NCI-H146 treated with DMSO at 0.1 percent for 48 hours (cell line): ENCODE measurements around the gene MERTK.
"Not testable (repeated sequence)": the region's sequence is repeated elsewhere in the genome, so short reads cannot be mapped to it uniquely, and the experiment has no call there.

Source experiments
- DNase-seq: peaks from one replicate; lab custom pipeline; 2025; ENCODE audit not compliant: unreplicated experiment; lab: John Stamatoyannopoulos, UW

The MERTK gene

GRCh38 chr2:112039556-112039955 lies 141.1 kb downstream of the MERTK start:
- DNase-seq, result not testable (repeated sequence)

- DNase-seq, result not testable (repeated sequence)
Measured at GRCh38 chr2:112040066-112040465, 141.7 kb downstream of the MERTK start.

GRCh38 chr2:112041460-112041859 lies 143.1 kb downstream of the MERTK start:
- DNase-seq, result not testable (repeated sequence)

- DNase-seq, result no peak
Measured at GRCh38 chr2:112045446-112046014, 147.1 kb downstream of the MERTK start.

- DNase-seq, result no peak
Measured at GRCh38 chr2:112046231-112046630, 147.8 kb downstream of the MERTK start.

GRCh38 chr2:112047537-112048235 lies 149.3 kb downstream of the MERTK start:
- no peak for DNase-seq

- no peak for DNase-seq
Measured at GRCh38 chr2:112048236-112048592, 149.8 kb downstream of the MERTK start.

- DNase-seq, result peak; percentile 45
Measured at GRCh38 chr2:112048887-112049286, 150.5 kb downstream of the MERTK start.

- no peak for DNase-seq
Measured at GRCh38 chr2:112050316-112050715, 151.9 kb downstream of the MERTK start.

GRCh38 chr2:112053917-112054846 lies 155.8 kb downstream of the MERTK start:
- DNase-seq, result peak; percentile 94

- DNase-seq, result peak; percentile 93
Measured at GRCh38 chr2:112054847-112055729, 156.7 kb downstream of the MERTK start, which contains the start of gene TMEM87B. TSS of gene TMEM87B (plus strand) at chr2:112055269. CDS start at chr2:112055592, 323 bp downstream.

GRCh38 chr2:112055730-112056625 lies 157.6 kb downstream of the MERTK start:
- DNase-seq, result peak; percentile 37

- DNase-seq, result no peak
Measured at GRCh38 chr2:112056626-112056987, 158.2 kb downstream of the MERTK start.

GRCh38 chr2:112059671-112060070 lies 161.3 kb downstream of the MERTK start:
- no peak for DNase-seq

GRCh38 chr2:112061299-112061698 lies 162.9 kb downstream of the MERTK start:
- DNase-seq, result no peak

- no peak for DNase-seq
Measured at GRCh38 chr2:112061840-112062239, 163.4 kb downstream of the MERTK start.

GRCh38 chr2:112062894-112063293 lies 164.5 kb downstream of the MERTK start:
- no peak for DNase-seq

GRCh38 chr2:112065486-112065885 lies 167.1 kb downstream of the MERTK start:
- DNase-seq, result no peak

- DNase-seq, result no peak
Measured at GRCh38 chr2:112065966-112066365, 167.6 kb downstream of the MERTK start.

- DNase-seq, result not testable (repeated sequence)
Measured at GRCh38 chr2:112069794-112070193, 171.4 kb downstream of the MERTK start.
